Neuron (in vitro differentiated cells): ENCODE data around the gene CTDNEP1.
"Not testable (repeated sequence)": the region's sequence is repeated elsewhere in the genome, so short reads cannot be mapped to it uniquely, and the experiment has no call there.

Source experiments
- H2AFZ ChIP-seq: one replicate; pipeline ENCODE4 v1.6.1; 2013; ENCODE audit warnings: low read depth, mild to moderate bottlenecking, inconsistent platforms, low read length, moderate library complexity
- H3K27me3 ChIP-seq: one replicate; pipeline ENCODE4 v1.6.1; 2013; ENCODE audit warnings: low read length; ENCODE audit not compliant: insufficient read depth
- H3K36me3 ChIP-seq: one replicate; pipeline ENCODE4 v1.6.1; 2013; ENCODE audit warnings: low read length; ENCODE audit not compliant: insufficient read depth
- H3K4me1 ChIP-seq: one replicate; pipeline ENCODE4 v1.6.1; 2013; ENCODE audit warnings: low read length; ENCODE audit not compliant: insufficient read depth
- H3K4me3 ChIP-seq: 2 replicates; pipeline ENCODE4 v1.5.1; 2013; ENCODE audit warnings: mild to moderate bottlenecking, low read length, moderate library complexity
- H3K9me3 ChIP-seq: one replicate; pipeline ENCODE4 v1.6.1; 2013; ENCODE audit warnings: low read length

CTDNEP1 gene

GRCh38 chr17:7249214-7249613 is 2.3 kb downstream of the CTDNEP1 start:
- Histone ChIP-seq H3K9me3 (no peaks in the 10 kb centered on the region), H3K27me3 (no peaks in the 10 kb centered on the region), H3K36me3 (peaks cover 31% of the 10 kb centered on the region), H3K4me3 (no peak overlapping the region), H2AFZ (no peak overlapping the region), H3K4me1 (peaks cover 26% of the 10 kb centered on the region)

DNA sequence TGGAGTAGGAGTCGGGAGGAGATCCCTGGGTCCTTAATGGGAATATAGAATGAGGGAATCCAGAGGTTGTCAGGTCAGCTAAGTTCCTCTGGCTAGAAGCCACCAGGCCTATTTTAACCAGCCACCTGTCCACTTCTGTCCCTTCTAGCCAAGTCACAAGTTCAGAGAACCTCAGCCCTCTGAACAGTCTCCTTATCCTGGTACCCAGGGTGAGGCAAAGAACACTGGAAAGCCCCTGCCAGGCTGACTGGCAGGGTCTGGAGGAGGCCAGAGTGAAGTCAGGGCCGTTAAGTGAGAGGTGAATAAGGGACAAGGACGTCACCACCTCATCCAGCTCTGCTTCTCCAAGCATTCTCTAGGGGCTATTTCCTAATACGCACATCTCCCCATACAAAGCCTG is 2.7 kb downstream of the CTDNEP1 start:
- H3K4me3 ChIP-seq = no peak overlapping the region
- peaks cover 31% of the 10 kb centered on the region for H3K36me3 ChIP-seq
- H3K27me3 ChIP-seq = no peaks in the 10 kb centered on the region
- peaks cover 26% of the 10 kb centered on the region for H3K4me1 ChIP-seq
- no peak overlapping the region for H2AFZ ChIP-seq
- H3K9me3 ChIP-seq = no peaks in the 10 kb centered on the region

DNA sequence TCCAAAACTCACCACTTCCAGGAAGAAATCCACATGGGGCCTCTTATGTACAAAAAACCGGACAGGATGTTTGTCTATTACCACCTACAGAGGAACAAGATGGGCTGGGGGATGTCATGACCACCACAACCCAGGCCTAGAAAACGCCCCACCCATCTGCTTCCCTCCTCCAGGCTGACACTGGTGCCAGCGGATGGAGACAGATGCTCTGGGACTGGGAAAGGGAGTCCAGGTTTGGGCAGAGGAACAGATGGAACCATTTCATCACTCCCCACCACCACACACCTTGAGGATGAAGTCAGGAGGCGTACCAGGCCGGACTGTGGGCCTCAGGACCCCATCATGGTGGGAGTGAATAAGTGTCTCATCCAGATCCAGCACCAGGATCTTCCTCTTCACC is 4.8 kb downstream of the CTDNEP1 start:
- H3K9me3 ChIP-seq = no peaks in the 10 kb centered on the region
- H3K27me3 ChIP-seq = no peaks in the 10 kb centered on the region
- H3K4me3 ChIP-seq = no peak overlapping the region
- no peak overlapping the region for H2AFZ ChIP-seq
- H3K4me1 ChIP-seq = peaks cover 24% of the 10 kb centered on the region
- peaks cover 27% of the 10 kb centered on the region for H3K36me3 ChIP-seq

GRCh38 chr17:7243838-7244237 is 7.7 kb downstream of the CTDNEP1 start:
- not testable (repeated sequence) for H2AFZ ChIP-seq, H3K9me3 ChIP-seq, H3K27me3 ChIP-seq, H3K4me3 ChIP-seq
- peaks cover 28% of the 10 kb centered on the region for H3K4me1 ChIP-seq
- H3K36me3 ChIP-seq = peaks cover 44% of the 10 kb centered on the region

- Histone ChIP-seq H2AFZ (no peak overlapping the region), H3K4me1 (peaks cover 26% of the 10 kb centered on the region), H3K36me3 (peaks cover 44% of the 10 kb centered on the region), H3K27me3 (no peaks in the 10 kb centered on the region), H3K4me3 (peak overlapping the region; percentile 80), H3K9me3 (no peaks in the 10 kb centered on the region)
These were observed 8.1 kb downstream of the CTDNEP1 start for GRCh38 chr17:7243453-7243729.

- Histone ChIP-seq H3K4me3 (peak overlapping the region; percentile 80), H3K27me3 (no peaks in the 10 kb centered on the region), H3K36me3 (peaks cover 44% of the 10 kb centered on the region)
These were observed 8.6 kb downstream of the CTDNEP1 start for GRCh38 chr17:7242717-7243452.

GRCh38 chr17:7241783-7242716 is 9.5 kb downstream of the CTDNEP1 start, which contains the start of gene GABARAP:
Gene GABARAP (minus strand): TSS chr17:7242449. CDS start chr17:7242330, 119 bp downstream.
- Histone ChIP-seq H3K27me3 (no peaks in the 10 kb centered on the region), H2AFZ (peak within 1 kb of the TSS; percentile 60), H3K4me1 (peaks cover 32% of the 10 kb centered on the region), H3K9me3 (no peaks in the 10 kb centered on the region), H3K36me3 (peaks cover 45% of the 10 kb centered on the region), H3K4me3 (peak within 1 kb of the TSS; percentile 80)

More at GRCh38 chr17:7242717-7243452, 8.6 kb downstream of the CTDNEP1 start:
- peaks cover 26% of the 10 kb centered on the region for H3K4me1 ChIP-seq
- H3K9me3 ChIP-seq = no peaks in the 10 kb centered on the region
- peak overlapping the region; percentile 60 for H2AFZ ChIP-seq

DNA sequence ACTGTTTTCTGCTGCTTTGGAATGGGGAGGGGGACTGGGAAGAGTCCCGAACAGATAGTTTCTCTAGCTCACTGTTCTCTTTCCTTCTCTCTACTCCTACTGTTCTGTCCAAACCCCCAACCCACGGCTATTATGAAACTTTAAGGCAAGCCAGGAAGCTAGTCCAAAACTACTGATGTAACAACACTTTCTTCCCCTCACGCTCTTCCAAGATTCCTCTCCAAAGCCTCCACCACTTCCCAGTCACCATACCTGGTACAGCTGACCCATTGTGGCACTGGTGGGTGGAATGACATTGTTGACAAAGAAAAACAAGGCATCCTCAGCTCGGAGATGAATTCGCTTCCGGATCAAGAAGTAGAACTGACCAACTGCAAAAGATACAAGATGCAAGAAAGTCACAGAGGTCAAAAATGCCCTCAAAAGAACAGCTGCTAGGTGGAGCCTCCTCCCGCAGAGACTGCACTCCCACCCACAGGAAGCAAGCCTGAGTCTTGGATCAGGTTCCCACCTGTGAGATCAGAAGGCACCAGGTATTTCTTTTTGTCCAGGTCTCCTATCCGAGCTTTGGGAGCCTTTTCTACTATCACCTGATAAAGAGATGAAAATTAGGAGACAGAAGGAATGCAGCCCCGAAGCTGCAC is 10.3 kb downstream of the CTDNEP1 start:
- Histone ChIP-seq H3K4me1 (peaks cover 37% of the 10 kb centered on the region), H2AFZ (no peak overlapping the region), H3K36me3 (peaks cover 45% of the 10 kb centered on the region), H3K9me3 (no peaks in the 10 kb centered on the region), H3K27me3 (no peaks in the 10 kb centered on the region), H3K4me3 (peak overlapping the region; percentile 80)

DNA sequence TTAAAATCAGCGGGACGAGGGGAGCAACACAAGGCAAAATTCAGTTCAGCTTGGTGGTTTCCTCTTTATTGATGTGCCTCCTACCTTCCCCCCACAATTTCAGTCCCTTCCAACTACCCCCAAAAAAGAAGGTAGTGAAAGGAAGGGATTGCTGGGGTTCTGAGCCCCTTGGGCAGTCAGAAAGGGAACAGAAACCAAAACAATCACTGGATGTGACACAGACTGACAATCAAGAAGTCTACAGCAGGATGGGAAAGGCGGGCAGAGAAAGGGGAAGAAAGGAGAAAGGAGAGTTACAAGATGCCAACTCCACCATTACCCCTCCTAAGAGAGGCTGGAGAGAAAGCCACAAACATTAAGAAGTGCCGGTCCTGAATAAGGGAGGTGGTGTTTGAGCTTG is 11.2 kb downstream of the CTDNEP1 start:
- no peak overlapping the region for H2AFZ ChIP-seq
- peak overlapping the region; percentile 80 for H3K4me3 ChIP-seq
- H3K9me3 ChIP-seq = no peaks in the 10 kb centered on the region
- peaks cover 37% of the 10 kb centered on the region for H3K4me1 ChIP-seq
- peaks cover 49% of the 10 kb centered on the region for H3K36me3 ChIP-seq
- H3K27me3 ChIP-seq = no peaks in the 10 kb centered on the region

DNA sequence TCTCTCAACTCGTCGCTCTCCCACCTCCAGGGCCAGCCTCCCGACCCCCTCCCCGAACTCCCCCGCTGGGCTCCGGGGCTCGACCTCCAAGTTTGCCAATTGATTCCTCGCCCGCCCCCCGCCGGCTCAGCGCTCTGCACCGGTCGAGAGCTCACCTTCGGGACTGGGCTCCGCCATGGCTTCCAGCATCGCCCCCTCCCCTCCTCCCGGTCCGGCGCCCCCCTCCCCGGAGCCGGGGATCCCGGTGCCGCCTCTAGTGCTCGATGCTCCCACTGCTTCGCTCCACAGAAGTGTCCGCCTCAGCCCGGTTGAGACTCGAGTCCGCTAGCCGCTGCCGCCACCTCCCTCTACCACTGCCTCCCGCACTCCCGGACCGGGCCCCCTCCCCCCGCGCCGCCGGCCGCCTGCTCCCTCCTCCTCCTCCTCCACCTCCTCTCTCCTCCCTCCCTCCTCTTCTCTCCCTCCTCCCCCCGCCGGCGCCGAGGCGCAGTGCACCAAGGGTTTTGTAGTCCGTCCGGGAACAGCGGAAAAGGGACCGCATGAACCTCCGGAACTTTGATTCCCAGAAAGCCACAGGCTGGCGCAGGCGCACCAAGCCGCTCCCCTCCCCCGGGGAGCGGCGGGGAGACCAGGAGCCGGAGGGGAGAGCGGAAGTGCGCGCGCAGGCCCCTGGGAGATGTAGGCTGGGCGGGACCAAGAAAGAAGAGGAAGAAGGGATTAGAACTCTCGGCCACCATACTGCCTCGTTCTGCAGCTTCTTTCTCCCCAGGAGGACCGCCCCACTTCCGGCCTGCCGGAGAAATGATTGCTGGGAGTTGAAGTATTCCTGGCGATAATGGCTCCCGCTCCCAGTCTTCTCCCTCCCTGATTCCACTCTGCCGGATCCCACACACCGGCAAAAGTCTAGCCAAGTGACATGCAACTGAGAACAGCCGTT is 12.2 kb downstream of the CTDNEP1 start, which contains the start of gene PHF23:
Gene PHF23 (minus strand): TSS at position 367 of the 937 bp plus-strand sequence. CDS start 178 bp downstream, at position 189.
- Histone ChIP-seq H3K27me3 (no peaks in the 10 kb centered on the region), H3K4me3 (peak within 1 kb of the TSS; percentile 95), H3K9me3 (no peaks in the 10 kb centered on the region), H2AFZ (no peak within 1 kb of the TSS), H3K36me3 (peaks cover 47% of the 10 kb centered on the region), H3K4me1 (peaks cover 46% of the 10 kb centered on the region)

DNA sequence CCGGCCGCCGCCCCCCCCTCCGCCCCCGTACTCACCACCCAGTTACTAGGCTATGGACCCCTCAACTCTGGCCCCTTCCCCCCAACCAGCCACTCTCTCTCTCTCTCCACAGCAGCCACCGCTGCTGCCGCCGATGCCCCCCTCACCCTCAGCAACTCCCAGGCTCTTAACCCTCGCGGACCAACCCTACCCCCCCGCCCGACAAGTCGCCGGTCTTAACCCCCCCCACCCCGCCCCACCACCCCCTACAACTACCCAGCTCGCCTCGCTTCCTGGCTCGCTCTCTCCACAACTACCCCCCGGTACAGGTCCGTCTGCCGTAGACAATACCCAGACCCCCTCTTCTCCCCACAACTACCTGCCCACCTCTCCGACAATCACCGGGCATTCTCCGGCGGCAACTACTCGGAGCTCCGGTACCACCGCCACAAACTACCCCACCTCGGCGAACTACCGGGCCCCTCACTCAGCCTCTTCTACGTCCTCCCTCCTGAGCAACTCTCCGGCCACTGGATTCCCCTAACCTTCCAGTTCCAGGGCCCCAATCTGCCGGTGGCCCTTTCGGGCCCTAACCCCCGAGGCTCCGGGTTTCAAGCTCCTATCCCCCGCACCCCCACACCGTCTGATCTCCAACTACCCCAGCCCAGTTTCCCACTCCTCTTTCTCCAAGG is 13.0 kb downstream of the CTDNEP1 start:
- H3K27me3 ChIP-seq = no peaks in the 10 kb centered on the region
- peak overlapping the region; percentile 95 for H3K4me3 ChIP-seq
- H3K36me3 ChIP-seq = peaks cover 40% of the 10 kb centered on the region
- no peak overlapping the region for H2AFZ ChIP-seq
- H3K4me1 ChIP-seq = peaks cover 46% of the 10 kb centered on the region
- no peaks in the 10 kb centered on the region for H3K9me3 ChIP-seq
